H1 (cell line): Measurements from ENCODE around the gene PRCD. TPM values are rescaled to one million over a fixed set of nuclear protein-coding genes. Genes with fewer than 3 reads are reported as not detected.

ENCODE experiments used
- BRCA1 ChIP-seq: IDR thresholded peaks from 2 replicates; pipeline ENCODE4 v1.6.1; 2012; ENCODE audit warnings: low read depth, low read length, improper control_type of control experiment
- CHD2 ChIP-seq: IDR thresholded peaks from 2 replicates; pipeline ENCODE4 v1.6.1; 2012; ENCODE audit warnings: low read length, improper control_type of control experiment
- E2F6 ChIP-seq: IDR thresholded peaks from 2 replicates; pipeline ENCODE4 v1.6.1; 2012; ENCODE audit warnings: inconsistent platforms
- EZH2 ChIP-seq: fragments of 200-600 bp; sonication (generic); IDR thresholded peaks from 2 replicates; pipeline ENCODE4 v1.7.1; 2012; ENCODE audit warnings: low read depth, mild to moderate bottlenecking, moderate library complexity, low read length, inconsistent platforms; ENCODE audit not compliant: severe bottlenecking
- HDAC2 ChIP-seq, 2 experiments: fragments of 300-600 bp in 1 of 2; sonication (generic) in 1 of 2; IDR thresholded peaks; 2 replicates each; pipeline ENCODE4 v1.6.1; 2011 to 2012; ENCODE audit warnings: low read depth in 2 of 2, low read length in 2 of 2, mild to moderate bottlenecking in 2 of 2, moderate library complexity in 2 of 2, borderline replicate concordance in 1 of 2, inconsistent platforms in 1 of 2
- JUN ChIP-seq: IDR thresholded peaks from 2 replicates; pipeline ENCODE4 v1.6.1; 2011; ENCODE audit warnings: low read depth, mild to moderate bottlenecking, improper control_type of control experiment, low read length
- JUND ChIP-seq: IDR thresholded peaks from 2 replicates; pipeline ENCODE4 v1.6.1; 2011; ENCODE audit warnings: mild to moderate bottlenecking, improper control_type of control experiment, low read length
- KDM4A ChIP-seq: IDR thresholded peaks from one replicate; pipeline ENCODE4 v1.7.1; 2012; ENCODE audit warnings: low read depth, mild to moderate bottlenecking, moderate library complexity, low read length, inconsistent platforms; ENCODE audit not compliant: severe bottlenecking
- MAFK ChIP-seq: IDR thresholded peaks from 2 replicates; pipeline ENCODE4 v1.6.1; 2012; ENCODE audit warnings: low read depth, mild to moderate bottlenecking, improper control_type of control experiment, low read length
- RAD21 ChIP-seq, 2 experiments: IDR thresholded peaks in 1 of 2; conservative IDR thresholded peaks in 1 of 2; 2 replicates each; pipeline ENCODE4 v1.6.1; 2011; ENCODE audit warnings: low read depth in 2 of 2, low read length in 2 of 2, improper control_type of control experiment in 1 of 2, inconsistent platforms in 1 of 2, mild to moderate bottlenecking in 1 of 2, moderate library complexity in 1 of 2
- RBBP5 ChIP-seq: IDR thresholded peaks from 2 replicates; pipeline ENCODE4 v1.7.1; 2012; ENCODE audit warnings: low read depth, mild to moderate bottlenecking, inconsistent platforms, low read length, moderate library complexity, borderline replicate concordance
- RFX5 ChIP-seq: IDR thresholded peaks from 2 replicates; pipeline ENCODE4 v1.6.1; 2011; ENCODE audit warnings: low read depth, low read length, improper control_type of control experiment, borderline replicate concordance
- SAP30 ChIP-seq: fragments of 300-600 bp; sonication (generic); IDR thresholded peaks from 2 replicates; pipeline ENCODE4 v1.7.1; 2012; ENCODE audit warnings: low read length, moderate library complexity, mild to moderate bottlenecking, inconsistent platforms; ENCODE audit not compliant: insufficient read depth, insufficient replicate concordance
- SIN3A ChIP-seq, 2 experiments: IDR thresholded peaks in 1 of 2; conservative IDR thresholded peaks in 1 of 2; 2 replicates each; pipeline ENCODE4 v1.6.1; 2011 to 2012; ENCODE audit warnings: low read length in 2 of 2, improper control_type of control experiment in 1 of 2, low read depth in 1 of 2, mild to moderate bottlenecking in 1 of 2
- SIX5 ChIP-seq: IDR thresholded peaks from 2 replicates; pipeline ENCODE4 v1.6.1; 2011; ENCODE audit warnings: mild to moderate bottlenecking, low read depth, low read length
- SP4 ChIP-seq: IDR thresholded peaks from 2 replicates; pipeline ENCODE4 v1.6.1; 2012; ENCODE audit warnings: low read length, inconsistent platforms
- TAF7 ChIP-seq: optimal IDR thresholded peaks from 2 replicates; pipeline ENCODE3; 2011; ENCODE audit warnings: low read depth, mild to moderate bottlenecking, inconsistent platforms, low read length, moderate library complexity, borderline replicate concordance
- polyA plus RNA-seq, 7 experiments: library from polyadenylated mRNA; depleted of rRNA in 3 of 7; stranded (reverse) in 5 of 7; unstranded in 2 of 7; fragments of >200 nt in 5 of 7; fragments of 200-250 nt in 2 of 7; gene quantifications; 1 replicate in 5 of 7; 2 replicates in 1 of 7; 4 replicates in 1 of 7; pipeline versions ENCODE4 v1.2.1 to v1.2.3, GENCODE V29; 2011 to 2013; ENCODE audit warnings: missing spikeins in 2 of 7, mixed read lengths in 2 of 7
- total RNA-seq: library from RNA; stranded (reverse); fragmentation: NEBNext Ultra II Directional; extraction: Animal tissue kit (Norgen Biotek cat#: 25700); gene quantifications from 2 replicates; pipeline ENCODE4 v1.2.1, GENCODE V29; 2021
- TF ChIP-seq, protein P1 (sequence below), 3 experiments: IDR thresholded peaks; 1 replicate in 2 of 3; 2 replicates in 1 of 3; pipeline versions ENCODE4 v1.5.1 to v1.6.1; 2011; ENCODE audit warnings: low read length in 3 of 3, mild to moderate bottlenecking in 3 of 3, inconsistent platforms in 2 of 3, low read depth in 1 of 3, moderate library complexity in 1 of 3; ENCODE audit not compliant: insufficient read depth in 1 of 3; ENCODE audit errors: control extremely low read depth in 1 of 3

PRCD gene
- total and polyA plus RNA-seq, 2 of the 8 experiments (the other 6 are each of a cell fraction or from before 2014, with no cell fraction given), result 0.77 to 2.1 TPM

DNA sequence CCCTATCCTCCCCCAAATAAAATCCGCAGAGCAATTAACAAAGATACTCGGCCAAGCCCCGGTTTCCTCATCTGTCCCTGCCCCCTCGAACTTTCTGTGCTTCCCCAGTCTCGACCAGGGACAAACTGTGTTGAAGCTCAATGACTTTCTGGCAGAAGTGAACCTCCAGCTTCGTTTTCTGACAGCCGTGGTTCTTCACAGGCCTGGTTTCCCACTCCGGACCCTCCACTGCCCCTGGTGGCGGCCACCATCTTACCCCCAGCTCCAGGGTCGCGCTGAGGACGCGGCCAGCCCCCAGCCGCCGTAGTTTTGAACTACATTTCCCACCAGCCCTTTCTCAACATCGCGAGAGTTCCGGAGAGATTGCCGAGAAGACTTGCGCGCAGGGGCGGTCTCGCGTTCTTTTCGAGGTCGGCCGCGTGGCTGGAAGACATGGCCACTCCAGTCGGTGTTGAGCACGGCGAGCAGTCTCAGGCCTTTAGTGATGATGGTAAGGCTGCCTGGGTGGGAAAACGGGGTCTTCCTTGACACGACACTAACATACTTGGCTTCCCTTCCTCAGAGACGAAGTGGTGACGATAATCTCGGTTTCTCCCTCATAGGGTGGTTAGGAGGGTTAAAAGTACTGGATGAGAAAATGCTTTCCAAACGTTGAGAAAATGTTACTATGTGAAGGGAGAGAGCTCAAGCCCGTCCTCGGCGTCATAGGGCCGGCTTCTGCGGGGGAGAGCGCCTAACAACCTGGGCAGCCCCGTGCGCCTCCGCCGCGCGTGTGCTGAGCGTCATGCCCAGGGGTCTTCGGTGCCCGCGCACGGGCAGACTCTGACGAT, 17.7 kb downstream of the PRCD start (continued):
- TF ChIP-seq RAD21 (IDR thresholded peaks at IDR 0.05 in 1 of 2, conservative IDR thresholded peaks at IDR 0.05 in 1 of 2; ENCODE audit: low read depth in 2 of 2, low read length in 2 of 2), result peak; percentile 30 to 34; a peak in 3 of 4 replicates
- TF ChIP-seq CHD2, result peak; percentile 100
- peak; percentile 34; the same call in 1 of the 2 replicates for TF ChIP-seq SP4
- 0 out of 2 replicates have a peak, but pooled peaks have one; percentile 25 for TF ChIP-seq JUND
- TF ChIP-seq MAFK, result no peak
- TF ChIP-seq BRCA1, result peak; percentile 98
- no peak for TF ChIP-seq RFX5
- TF ChIP-seq SAP30, result peak; percentile 36
- no peak for TF ChIP-seq JUN
- TF ChIP-seq RBBP5, result peak; percentile 70; the same call in 1 of the 2 replicates
- peak; percentile 53 to 78; a peak in 1 of 4 replicates for TF ChIP-seq HDAC2 (IDR thresholded peaks at IDR 0.05; ENCODE audit: borderline replicate concordance in 1 of 2, low read depth in 2 of 2, low read length in 2 of 2)
- no peak; the same call in none of the 2 replicates for TF ChIP-seq E2F6
- peak; percentile 92 for TF ChIP-seq KDM4A
- peak; percentile 91 for TF ChIP-seq SIX5
- TF ChIP-seq, protein P1, sequence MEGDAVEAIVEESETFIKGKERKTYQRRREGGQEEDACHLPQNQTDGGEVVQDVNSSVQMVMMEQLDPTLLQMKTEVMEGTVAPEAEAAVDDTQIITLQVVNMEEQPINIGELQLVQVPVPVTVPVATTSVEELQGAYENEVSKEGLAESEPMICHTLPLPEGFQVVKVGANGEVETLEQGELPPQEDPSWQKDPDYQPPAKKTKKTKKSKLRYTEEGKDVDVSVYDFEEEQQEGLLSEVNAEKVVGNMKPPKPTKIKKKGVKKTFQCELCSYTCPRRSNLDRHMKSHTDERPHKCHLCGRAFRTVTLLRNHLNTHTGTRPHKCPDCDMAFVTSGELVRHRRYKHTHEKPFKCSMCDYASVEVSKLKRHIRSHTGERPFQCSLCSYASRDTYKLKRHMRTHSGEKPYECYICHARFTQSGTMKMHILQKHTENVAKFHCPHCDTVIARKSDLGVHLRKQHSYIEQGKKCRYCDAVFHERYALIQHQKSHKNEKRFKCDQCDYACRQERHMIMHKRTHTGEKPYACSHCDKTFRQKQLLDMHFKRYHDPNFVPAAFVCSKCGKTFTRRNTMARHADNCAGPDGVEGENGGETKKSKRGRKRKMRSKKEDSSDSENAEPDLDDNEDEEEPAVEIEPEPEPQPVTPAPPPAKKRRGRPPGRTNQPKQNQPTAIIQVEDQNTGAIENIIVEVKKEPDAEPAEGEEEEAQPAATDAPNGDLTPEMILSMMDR (IDR thresholded peaks at IDR 0.05; ENCODE audit: control extremely low read depth in 1 of 3, insufficient read depth in 1 of 3, low read depth in 1 of 3, low read length in 3 of 3), result peak; percentile 63 to 81 (median 65)
- peak; percentile 4 to 81; a peak in 2 of 4 replicates for TF ChIP-seq SIN3A (conservative IDR thresholded peaks at IDR 0.05 in 1 of 2, IDR thresholded peaks at IDR 0.05 in 1 of 2; ENCODE audit: low read depth in 1 of 2, low read length in 2 of 2)
- peak; percentile 90 for TF ChIP-seq TAF7
- TF ChIP-seq EZH2, result no peak
